ENCODE measurements around the gene SAC3D1.

- TF ChIP-seq CTCF (IDR thresholded peaks at IDR 0.05) = no peak
- TF ChIP-seq POLR2AphosphoS5 (IDR thresholded peaks at IDR 0.05; ENCODE audit: low read depth, low read length) = no peak
- no peak for TF ChIP-seq SIN3A (IDR thresholded peaks at IDR 0.05; ENCODE audit: borderline replicate concordance, insufficient read depth, low read depth, low read length)
- no peak for TF ChIP-seq REST (IDR thresholded peaks at IDR 0.05; ENCODE audit: insufficient read depth in 1 of 2, low read depth in 2 of 2, low read length in 1 of 2)
- TF ChIP-seq TCF7L2 (IDR thresholded peaks at IDR 0.05; ENCODE audit: low read depth, low read length) = no peak
Measured at GRCh38 chr11:64999478-64999877, 41.5 kb upstream of the SAC3D1 start.

Measured in Panc1 (cell line).